ENCODE results near the gene MACROD2.
A peak's percentile ranks its signal among the peaks of the same experiment; 100 is the strongest.

Gene MACROD2

GRCh38 chr20:15895560-15896084 is 1900.3 kb downstream of the MACROD2 start:
- no peak overlapping the region for H2AFZ ChIP-seq (ENCODE audit: low read depth, low read length, severe bottlenecking)
- H3K36me3 ChIP-seq (ENCODE audit: low read length), result no peaks in the 10 kb centered on the region
- no peak overlapping the region for H3K4me2 ChIP-seq (ENCODE audit: low read depth, low read length, poor library complexity, severe bottlenecking)
- no peaks in the 10 kb centered on the region for H4K20me1 ChIP-seq (ENCODE audit: low read depth, low read length)
- no peak for TF ChIP-seq EZH2phosphoT487 (conservative IDR thresholded peaks at IDR 0.05; ENCODE audit: low read length)
- TF ChIP-seq CTCF (IDR thresholded peaks at IDR 0.05; ENCODE audit: insufficient read depth, low read length, poor library complexity, severe bottlenecking), result no peak
- no peaks in the 10 kb centered on the region for H3K79me2 ChIP-seq (ENCODE audit: insufficient read depth, low read length)
- no peak overlapping the region for H3K4me3 ChIP-seq (ENCODE audit: insufficient read depth, low read length, poor library complexity, severe bottlenecking)
- no peaks in the 10 kb centered on the region for H3K9me2 ChIP-seq (replicated peaks; ENCODE audit: insufficient read depth, low read length)
- no peaks in the 10 kb centered on the region for H3F3A ChIP-seq (ENCODE audit: insufficient read depth)
- H3K9ac ChIP-seq (ENCODE audit: low read length), result no peak overlapping the region
- no peaks in the 10 kb centered on the region for H3K27me3 ChIP-seq (ENCODE audit: low read length)
- no peak overlapping the region for H3K27ac ChIP-seq (ENCODE audit: low read depth, low read length)
- H3K9me3 ChIP-seq (ENCODE audit: insufficient read depth, low read length), result no peaks in the 10 kb centered on the region

GRCh38 chr20:15899967-15900366 is 1904.7 kb downstream of the MACROD2 start:
- Histone ChIP-seq H3K27ac (ENCODE audit: low read depth, low read length) (no peak overlapping the region), H4K20me1 (ENCODE audit: low read depth, low read length) (no peaks in the 10 kb centered on the region), H3K9ac (ENCODE audit: low read length) (no peak overlapping the region), H3K36me3 (ENCODE audit: low read length) (no peaks in the 10 kb centered on the region), H3K9me3 (ENCODE audit: insufficient read depth, low read length) (no peaks in the 10 kb centered on the region), H2AFZ (ENCODE audit: low read depth, low read length, severe bottlenecking) (no peak overlapping the region), H3F3A (ENCODE audit: insufficient read depth) (no peaks in the 10 kb centered on the region), H3K27me3 (ENCODE audit: low read length) (no peaks in the 10 kb centered on the region), H3K79me2 (ENCODE audit: insufficient read depth, low read length) (no peaks in the 10 kb centered on the region), H3K4me3 (ENCODE audit: insufficient read depth, low read length, poor library complexity, severe bottlenecking) (no peak overlapping the region), H3K4me2 (ENCODE audit: low read depth, low read length, poor library complexity, severe bottlenecking) (no peak overlapping the region), H3K9me2 (replicated peaks; ENCODE audit: insufficient read depth, low read length) (no peaks in the 10 kb centered on the region)
- no peak for TF ChIP-seq CTCF (IDR thresholded peaks at IDR 0.05; ENCODE audit: insufficient read depth, low read length, poor library complexity, severe bottlenecking)
- no peak for TF ChIP-seq EZH2phosphoT487 (conservative IDR thresholded peaks at IDR 0.05; ENCODE audit: low read length)

- Histone ChIP-seq H4K20me1 (ENCODE audit: low read depth, low read length) (no peaks in the 10 kb centered on the region), H3K9ac (ENCODE audit: low read length) (no peak overlapping the region), H2AFZ (ENCODE audit: low read depth, low read length, severe bottlenecking) (no peak overlapping the region), H3F3A (ENCODE audit: insufficient read depth) (no peaks in the 10 kb centered on the region), H3K79me2 (ENCODE audit: insufficient read depth, low read length) (no peaks in the 10 kb centered on the region), H3K4me2 (ENCODE audit: low read depth, low read length, poor library complexity, severe bottlenecking) (no peak overlapping the region), H3K36me3 (ENCODE audit: low read length) (no peaks in the 10 kb centered on the region), H3K4me3 (ENCODE audit: insufficient read depth, low read length, poor library complexity, severe bottlenecking) (no peak overlapping the region), H3K27me3 (ENCODE audit: low read length) (no peaks in the 10 kb centered on the region), H3K9me2 (replicated peaks; ENCODE audit: insufficient read depth, low read length) (no peaks in the 10 kb centered on the region), H3K27ac (ENCODE audit: low read depth, low read length) (no peak overlapping the region), H3K9me3 (ENCODE audit: insufficient read depth, low read length) (no peaks in the 10 kb centered on the region)
- no peak for TF ChIP-seq EZH2phosphoT487 (conservative IDR thresholded peaks at IDR 0.05; ENCODE audit: low read length)
Measured at GRCh38 chr20:15900443-15900842, 1905.1 kb downstream of the MACROD2 start.

GRCh38 chr20:15902493-15902892 is 1907.2 kb downstream of the MACROD2 start:
- Histone ChIP-seq H3K79me2 (ENCODE audit: insufficient read depth, low read length) (no peaks in the 10 kb centered on the region), H3K4me2 (ENCODE audit: low read depth, low read length, poor library complexity, severe bottlenecking) (no peak overlapping the region), H3K27ac (ENCODE audit: low read depth, low read length) (no peak overlapping the region), H2AFZ (ENCODE audit: low read depth, low read length, severe bottlenecking) (no peak overlapping the region), H4K20me1 (ENCODE audit: low read depth, low read length) (no peaks in the 10 kb centered on the region), H3K9me3 (ENCODE audit: insufficient read depth, low read length) (no peaks in the 10 kb centered on the region), H3K27me3 (ENCODE audit: low read length) (no peaks in the 10 kb centered on the region), H3K4me3 (ENCODE audit: insufficient read depth, low read length, poor library complexity, severe bottlenecking) (no peak overlapping the region), H3K36me3 (ENCODE audit: low read length) (no peaks in the 10 kb centered on the region), H3F3A (ENCODE audit: insufficient read depth) (no peaks in the 10 kb centered on the region), H3K9me2 (replicated peaks; ENCODE audit: insufficient read depth, low read length) (no peaks in the 10 kb centered on the region), H3K9ac (ENCODE audit: low read length) (no peak overlapping the region)
- TF ChIP-seq CTCF (IDR thresholded peaks at IDR 0.05; ENCODE audit: insufficient read depth, low read length, poor library complexity, severe bottlenecking) (peak; percentile 36), EZH2phosphoT487 (conservative IDR thresholded peaks at IDR 0.05; ENCODE audit: low read length) (no peak)
